ENCODE data around the gene FERMT3. TPM values are rescaled to one million over a fixed set of nuclear protein-coding genes. Genes with fewer than 3 reads are reported as not detected.
A peak's percentile ranks its signal among the peaks of the same experiment; 100 is the strongest.
"Not testable (repeated sequence)": the region's sequence is repeated elsewhere in the genome, so short reads cannot be mapped to it uniquely, and the experiment has no call there.

FERMT3 gene
- total RNA-seq, 6 donors from 2014 or later: 33.2 to 119 (median 89.3) TPM

DNA sequence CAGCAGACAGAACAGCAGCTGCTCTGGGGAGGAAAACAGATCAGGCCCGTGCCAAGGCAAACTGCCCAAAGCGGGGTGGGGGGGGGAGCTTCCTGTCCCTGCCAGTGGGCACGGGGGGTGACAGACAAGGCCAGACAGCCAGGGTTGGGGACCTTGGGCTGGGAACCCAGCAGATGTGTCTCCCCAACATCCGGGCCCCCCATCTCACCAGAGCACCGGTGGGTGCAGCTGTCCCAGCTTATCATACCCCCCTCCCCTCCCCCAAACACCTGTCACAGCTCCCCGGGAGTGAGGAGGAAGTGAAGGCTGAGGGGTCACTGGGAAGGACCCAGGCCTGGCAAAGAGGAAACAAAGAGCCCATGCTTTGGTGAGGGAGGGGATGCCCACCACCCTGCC, 38.9 kb downstream of the FERMT3 start:
- no peak for DNase-seq
- TF ChIP-seq POLR2A (IDR thresholded peaks at IDR 0.05) (no peak), POLR2AphosphoS5 (IDR thresholded peaks at IDR 0.05) (no peak), EP300 (IDR thresholded peaks at IDR 0.05) (no peak)
- TF ChIP-seq, protein P1, sequence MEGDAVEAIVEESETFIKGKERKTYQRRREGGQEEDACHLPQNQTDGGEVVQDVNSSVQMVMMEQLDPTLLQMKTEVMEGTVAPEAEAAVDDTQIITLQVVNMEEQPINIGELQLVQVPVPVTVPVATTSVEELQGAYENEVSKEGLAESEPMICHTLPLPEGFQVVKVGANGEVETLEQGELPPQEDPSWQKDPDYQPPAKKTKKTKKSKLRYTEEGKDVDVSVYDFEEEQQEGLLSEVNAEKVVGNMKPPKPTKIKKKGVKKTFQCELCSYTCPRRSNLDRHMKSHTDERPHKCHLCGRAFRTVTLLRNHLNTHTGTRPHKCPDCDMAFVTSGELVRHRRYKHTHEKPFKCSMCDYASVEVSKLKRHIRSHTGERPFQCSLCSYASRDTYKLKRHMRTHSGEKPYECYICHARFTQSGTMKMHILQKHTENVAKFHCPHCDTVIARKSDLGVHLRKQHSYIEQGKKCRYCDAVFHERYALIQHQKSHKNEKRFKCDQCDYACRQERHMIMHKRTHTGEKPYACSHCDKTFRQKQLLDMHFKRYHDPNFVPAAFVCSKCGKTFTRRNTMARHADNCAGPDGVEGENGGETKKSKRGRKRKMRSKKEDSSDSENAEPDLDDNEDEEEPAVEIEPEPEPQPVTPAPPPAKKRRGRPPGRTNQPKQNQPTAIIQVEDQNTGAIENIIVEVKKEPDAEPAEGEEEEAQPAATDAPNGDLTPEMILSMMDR (IDR thresholded peaks at IDR 0.05): no peak
- 4% methylated on average over 6 of the region's 6 CpGs; no CpG with 5 or more reads in 1 of the 2 donors for WGBS, 2 donors
- no peaks in the 10 kb centered on the region for H3K27me3 ChIP-seq
- H3K4me1 ChIP-seq: peaks cover 36 to 53% (median 42%) of the 10 kb centered on the region in 4 donors
- H3K4me3 ChIP-seq: peak overlapping the region; percentile 64 to 79 (median 70)
- H3K9me3 ChIP-seq: no peaks in the 10 kb centered on the region
- H3K27ac ChIP-seq: peak overlapping the region; percentile 73 to 91 (median 82)
- H3K36me3 ChIP-seq: peaks cover 0 to 13% (median 10%) of the 10 kb centered on the region in 4 donors
- ATAC-seq (ENCODE audit: low FRiP score in 2 of 2): no peak

DNA sequence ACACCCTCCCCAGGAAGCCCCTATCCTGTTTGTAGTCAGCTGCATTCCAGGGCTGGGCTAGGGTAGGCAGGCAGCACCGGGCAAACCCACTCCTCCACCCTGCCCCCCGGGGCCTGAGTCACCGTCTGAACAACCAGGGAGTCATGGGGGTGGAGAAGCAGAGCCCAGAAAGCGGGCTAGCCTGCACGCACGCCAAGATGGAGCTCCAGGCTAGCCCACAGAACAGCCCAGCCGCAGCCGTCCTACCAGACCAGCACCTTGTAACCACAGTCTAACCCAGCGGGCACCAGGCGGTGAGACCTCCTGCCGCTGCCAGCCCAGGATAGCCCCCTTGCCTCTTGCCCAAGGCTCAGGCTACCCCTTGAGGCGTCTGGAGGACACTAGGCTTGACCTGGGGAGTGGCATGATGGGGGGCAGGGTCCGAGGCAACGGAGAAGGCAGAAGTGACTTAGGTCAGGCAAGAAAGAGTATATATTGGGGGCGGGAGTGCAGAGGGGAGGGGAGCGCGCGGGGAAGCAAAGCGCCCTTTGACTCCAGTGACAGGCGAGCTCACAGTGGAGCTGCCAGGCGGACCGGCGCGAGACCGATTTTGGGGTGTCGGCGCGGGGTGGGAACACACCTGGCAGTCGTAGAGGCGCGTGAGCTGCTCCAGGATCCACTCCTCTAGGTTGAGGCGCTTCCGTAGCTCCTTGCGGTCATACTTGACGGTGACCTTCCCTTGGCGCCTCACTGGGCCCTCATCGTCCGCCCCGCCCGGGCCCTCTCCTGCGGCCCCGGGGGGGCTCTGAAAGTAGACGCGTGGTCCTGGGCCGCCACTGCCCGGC, 39.5 kb downstream of the FERMT3 start:
- Histone ChIP-seq H3K27me3 (no peaks in the 10 kb centered on the region), H3K36me3 (peaks cover 0 to 13% (median 10%) of the 10 kb centered on the region in 4 donors), H3K4me3 (peak overlapping the region; percentile 64 to 79 (median 70)), H3K4me1 (peaks cover 39 to 56% (median 46%) of the 10 kb centered on the region in 4 donors), H3K27ac (peak overlapping the region; percentile 73 to 91 (median 82)), H3K9me3 (no peaks in the 10 kb centered on the region)
- ATAC-seq (ENCODE audit: low FRiP score in 2 of 2): peak in 1 of 2 donors; percentile 29
- WGBS, 2 donors: 2% methylated on average over 18 to 37 of the region's 46 CpGs
- peak; percentile 72 to 78 for DNase-seq
- TF ChIP-seq POLR2A (IDR thresholded peaks at IDR 0.05) (no peak), EP300 (IDR thresholded peaks at IDR 0.05) (no peak), POLR2AphosphoS5 (IDR thresholded peaks at IDR 0.05) (peak; percentile 33 to 44)
- TF ChIP-seq, protein P1 (IDR thresholded peaks at IDR 0.05): no peak

DNA sequence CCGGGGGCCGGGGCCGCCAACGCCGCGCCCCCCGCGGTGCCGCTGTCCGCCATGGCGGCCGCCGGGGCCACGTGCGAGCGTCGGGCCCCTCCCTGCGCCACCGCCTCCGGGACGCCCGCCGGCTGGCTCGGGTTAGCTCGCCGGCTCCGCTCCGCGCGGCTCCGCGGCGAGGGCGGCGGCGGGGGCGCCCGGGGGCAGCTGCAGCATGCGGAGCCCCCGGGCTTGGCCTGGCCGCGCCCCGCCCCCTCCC, 40.0 kb downstream of the FERMT3 start:
- H3K9me3 ChIP-seq; DNase-seq; H3K27me3 ChIP-seq; ATAC-seq (ENCODE audit: low FRiP score in 2 of 2): not testable (repeated sequence)
- Histone ChIP-seq H3K4me1 (peaks cover 40 to 58% (median 48%) of the 10 kb centered on the region in 4 donors), H3K4me3 (peak overlapping the region; percentile 64 to 79 (median 70)), H3K36me3 (peaks cover 0 to 13% (median 10%) of the 10 kb centered on the region in 4 donors), H3K27ac (peak overlapping the region in 3 of 4 donors; percentile 80 to 91 (median 81))
- TF ChIP-seq, protein P1 (IDR thresholded peaks at IDR 0.05): peak in 1 of 6 experiments; percentile 16
- no CpG with 5 or more reads among the region's 43 CpGs for WGBS, 2 donors

DNA sequence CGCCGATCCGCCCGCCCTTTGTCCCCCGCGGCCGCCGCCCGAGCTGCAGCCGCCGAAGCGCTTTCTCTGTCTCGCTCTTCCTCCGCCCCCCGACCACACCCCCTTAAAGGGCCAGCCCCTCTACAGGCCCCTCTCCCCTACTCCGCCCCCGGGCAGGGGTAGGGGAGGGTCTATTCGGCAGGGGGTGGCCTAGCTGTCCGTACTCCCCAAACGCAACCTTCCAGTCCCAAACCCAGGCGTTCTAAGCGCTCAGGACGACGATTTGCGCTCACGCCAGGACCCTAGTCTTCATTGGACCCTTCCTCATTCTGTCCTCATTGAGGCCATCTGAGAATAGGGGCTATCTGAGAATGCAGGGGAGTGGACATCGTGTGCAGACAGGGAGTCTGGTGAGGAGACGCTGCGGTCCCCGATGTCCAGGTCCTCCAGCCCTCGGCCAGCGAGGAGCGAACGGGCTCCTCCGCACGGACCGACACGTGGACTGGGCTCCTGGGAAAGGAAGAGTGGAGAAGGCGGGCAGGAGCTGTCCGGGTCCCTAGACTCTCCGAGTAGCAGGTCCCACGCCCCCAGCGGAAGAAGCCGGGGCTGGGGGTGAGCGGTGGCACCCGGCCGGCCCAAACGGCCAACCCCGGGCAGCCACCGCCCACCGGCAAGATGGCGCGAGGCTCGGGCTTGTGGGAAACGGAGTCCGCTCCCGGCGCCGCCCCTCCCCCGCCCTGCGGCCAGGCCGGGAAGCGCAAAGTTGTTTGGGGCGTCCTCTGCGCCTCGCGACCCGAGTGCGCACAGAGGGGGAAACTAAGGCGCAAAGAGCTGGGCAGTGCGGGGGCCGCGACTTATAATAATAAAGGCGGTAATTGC, 40.6 kb downstream of the FERMT3 start, which contains the start of gene PPP1R14B:
Gene PPP1R14B, minus strand, starts transcription at position 73 of the 858 bp plus-strand sequence. CDS start 270 bp downstream, outside the sequence.
- TF ChIP-seq POLR2AphosphoS5 (IDR thresholded peaks at IDR 0.05) (peak; percentile 24 to 62), EP300 (IDR thresholded peaks at IDR 0.05) (no peak), POLR2A (IDR thresholded peaks at IDR 0.05) (peak in 1 of 4 donors; percentile 48)
- TF ChIP-seq, protein P1 (IDR thresholded peaks at IDR 0.05): peak in 5 of 6 experiments; percentile 16 to 52 (median 42)
- peak; percentile 92 to 98 for DNase-seq
- peaks cover 40 to 58% (median 48%) of the 10 kb centered on the region in 4 donors for H3K4me1 ChIP-seq
- H3K27me3 ChIP-seq: no peaks in the 10 kb centered on the region
- peak; percentile 74 to 86 for ATAC-seq (ENCODE audit: low FRiP score in 2 of 2)
- H3K27ac ChIP-seq: peak within 1 kb of the TSS; percentile 80 to 91 (median 84)
- H3K9me3 ChIP-seq: no peaks in the 10 kb centered on the region
- WGBS, 2 donors: 0 to 3% methylated on average over 16 to 56 of the region's 74 CpGs
- H3K4me3 ChIP-seq: peak within 1 kb of the TSS; percentile 69 to 79 (median 72)
- peaks cover 0 to 13% (median 10%) of the 10 kb centered on the region in 4 donors for H3K36me3 ChIP-seq
